Hepatocyte (in vitro differentiated cells): ENCODE results near the gene LSM6.

Source experiments
- CTCF ChIP-seq: fragments of 200-600 bp; sonication (generic); IDR thresholded peaks from 2 replicates; pipeline ENCODE4 v1.5.1; 2016; ENCODE audit warnings: antibody characterized with exemption, mild to moderate bottlenecking; ENCODE audit not compliant: poor library complexity
- EZH2 ChIP-seq: fragments of 200-600 bp; sonication (generic); IDR thresholded peaks from 2 replicates; pipeline ENCODE4 v1.6.1; 2016; ENCODE audit warnings: antibody characterized with exemption, mild to moderate bottlenecking, borderline replicate concordance

GRCh38 chr4:146186596-146186995, 11.1 kb downstream of the LSM6 start:
- TF ChIP-seq CTCF (no peak), EZH2 (no peak)
